IMR-90 (cell line): ENCODE measurements around the gene VPS26C. TPM values are rescaled to one million over a fixed set of nuclear protein-coding genes. Genes with fewer than 3 reads are reported as not detected.
A peak's percentile ranks its signal among the peaks of the same experiment; 100 is the strongest.

ENCODE experiments used
- ATAC-seq: fragments of 200-7000 bp; cut with Tn5 transposase; 2 replicates; pipeline ENCODE4 v1.9.1; 2020; ENCODE audit warnings: low read depth, mild to moderate bottlenecking, moderate library complexity
- BruUV-seq: library from RNA; stranded (reverse); fragments of 400-500 nt; replicated peaks from 2 replicates; lab custom pipeline; 2021; lab: Mats Ljungman, UMichigan
- CTCF ChIA-PET: fragments of 300-600 bp; formaldehyde crosslinking; extraction: SDS; loops from one replicate; lab custom pipeline; 2021; ENCODE audit warnings: antibody characterized with exemption; lab: Yijun Ruan, JAX
- POLR2A ChIA-PET: fragments of 300-600 bp; sonication (Branson Sonifier 250); formaldehyde crosslinking; loops from one replicate; lab custom pipeline; 2022; ENCODE audit warnings: antibody characterized with exemption; ENCODE audit not compliant: unreplicated experiment; lab: Charles Lee
- DNase-seq: peaks from one replicate; pipeline ENCODE4 v3.0.0; 2013
- H2AFZ ChIP-seq: replicated peaks from 2 replicates; pipeline ENCODE3; 2013; ENCODE audit warnings: low read length, mild to moderate bottlenecking; ENCODE audit not compliant: poor library complexity
- H2AK5ac ChIP-seq: 2 replicates; pipeline ENCODE4 v1.6.1; 2013; ENCODE audit warnings: low read depth, low read length, inconsistent platforms
- H2AK9ac ChIP-seq: replicated peaks from 2 replicates; pipeline ENCODE3; 2013; ENCODE audit warnings: mild to moderate bottlenecking, low read depth, low read length, moderate library complexity; ENCODE audit not compliant: poor library complexity
- H2BK120ac ChIP-seq: 2 replicates; pipeline ENCODE4 v1.6.1; 2013; ENCODE audit warnings: low read depth, low read length, inconsistent platforms
- H2BK15ac ChIP-seq: 3 replicates; pipeline ENCODE4 v1.6.1; 2013; ENCODE audit warnings: low read depth, low read length, inconsistent platforms
- H2BK20ac ChIP-seq: 2 replicates; pipeline ENCODE4 v1.6.1; 2013; ENCODE audit warnings: low read depth, mild to moderate bottlenecking, inconsistent platforms, low read length, moderate library complexity
- H2BK5ac ChIP-seq: 2 replicates; pipeline ENCODE4 v1.6.1; 2013; ENCODE audit warnings: mild to moderate bottlenecking, low read depth, low read length, inconsistent platforms; ENCODE audit not compliant: poor library complexity, severe bottlenecking
- H3K14ac ChIP-seq: replicated peaks from 2 replicates; pipeline ENCODE4 v1.6.1; 2013; ENCODE audit warnings: low read depth, low read length, inconsistent platforms
- H3K18ac ChIP-seq: 2 replicates; pipeline ENCODE4 v1.6.1; 2013; ENCODE audit warnings: low read depth, low read length, control low read depth
- H3K23ac ChIP-seq: 2 replicates; pipeline ENCODE4 v1.6.1; 2013; ENCODE audit warnings: low read depth, low read length, inconsistent platforms
- H3K27ac ChIP-seq: 2 replicates; pipeline ENCODE4 v1.5.1; 2013; ENCODE audit warnings: mild to moderate bottlenecking, control low read depth, low read length; ENCODE audit not compliant: insufficient read depth
- H3K27me3 ChIP-seq: 2 replicates; pipeline ENCODE4 v1.6.1; 2013; ENCODE audit warnings: low read length; ENCODE audit not compliant: control insufficient read depth, insufficient read depth
- H3K36me3 ChIP-seq: 2 replicates; pipeline ENCODE4 v1.6.1; 2013; ENCODE audit warnings: low read length, mixed read lengths; ENCODE audit not compliant: control insufficient read depth, insufficient read depth
- H3K4ac ChIP-seq: 2 replicates; pipeline ENCODE4 v1.6.1; 2013; ENCODE audit warnings: low read depth, low read length, inconsistent platforms
- H3K4me1 ChIP-seq: 2 replicates; pipeline ENCODE4 v1.6.1; 2013; ENCODE audit warnings: low read length, mixed read lengths; ENCODE audit not compliant: control insufficient read depth, insufficient read depth
- H3K4me2 ChIP-seq: 2 replicates; pipeline ENCODE4 v1.6.1; 2013; ENCODE audit warnings: low read depth, mild to moderate bottlenecking, control low read depth, low read length, moderate library complexity
- H3K4me3 ChIP-seq: 2 replicates; pipeline ENCODE4 v1.5.1; 2013; ENCODE audit warnings: low read depth, mild to moderate bottlenecking, control low read depth, low read length, moderate library complexity; ENCODE audit not compliant: insufficient read depth
- H3K56ac ChIP-seq: 2 replicates; pipeline ENCODE4 v1.6.1; 2013; ENCODE audit warnings: low read length, inconsistent platforms; ENCODE audit not compliant: insufficient read depth; ENCODE audit errors: extremely low read depth
- H3K79me1 ChIP-seq, 2 experiments: 2 replicates each; pipeline ENCODE4 v1.6.1; 2013; ENCODE audit warnings: low read length in 2 of 2, inconsistent platforms in 1 of 2, low read depth in 1 of 2
- H3K9ac ChIP-seq: 2 replicates; pipeline ENCODE4 v1.6.1; 2013; ENCODE audit warnings: low read depth, low read length, control low read depth
- H3K9me1 ChIP-seq: 2 replicates; pipeline ENCODE4 v1.6.1; 2013; ENCODE audit warnings: low read length, inconsistent platforms; ENCODE audit not compliant: insufficient read depth
- H3K9me3 ChIP-seq: 2 replicates; pipeline ENCODE4 v1.6.1; 2013; ENCODE audit warnings: low read length; ENCODE audit not compliant: control insufficient read depth, insufficient read depth
- H4K20me1 ChIP-seq: 2 replicates; pipeline ENCODE4 v1.6.1; 2013; ENCODE audit warnings: low read length, inconsistent platforms; ENCODE audit not compliant: insufficient read depth
- H4K5ac ChIP-seq: 2 replicates; pipeline ENCODE4 v1.6.1; 2013; ENCODE audit warnings: mild to moderate bottlenecking, low read depth, low read length, control low read depth
- H4K8ac ChIP-seq, 2 experiments: 2 replicates each; pipeline ENCODE4 v1.6.1; 2013; ENCODE audit warnings: low read depth in 2 of 2, low read length in 2 of 2, control low read depth in 1 of 2, inconsistent platforms in 1 of 2
- H4K91ac ChIP-seq: 2 replicates; pipeline ENCODE4 v1.6.1; 2013; ENCODE audit warnings: low read depth, low read length, inconsistent platforms; ENCODE audit not compliant: insufficient read depth
- MAZ ChIP-seq: IDR thresholded peaks from 2 replicates; pipeline ENCODE4 v1.6.1; 2012; ENCODE audit warnings: low read depth, mild to moderate bottlenecking, low read length, improper control_type of control experiment, moderate library complexity, borderline replicate concordance
- POLR2A ChIP-seq: IDR thresholded peaks from 2 replicates; pipeline ENCODE4 v1.6.1; 2012; ENCODE audit warnings: mild to moderate bottlenecking, low read depth, low read length
- RAD21 ChIP-seq: IDR thresholded peaks from 2 replicates; pipeline ENCODE4 v1.6.1; 2012; ENCODE audit warnings: low read length, improper control_type of control experiment
- RCOR1 ChIP-seq: IDR thresholded peaks from 2 replicates; pipeline ENCODE4 v1.6.1; 2012; ENCODE audit warnings: mild to moderate bottlenecking, low read length, improper control_type of control experiment; ENCODE audit not compliant: insufficient replicate concordance
- USF2 ChIP-seq: fragments of 150-350 bp; IDR thresholded peaks from 2 replicates; pipeline ENCODE4 v1.6.1; 2017; ENCODE audit warnings: mild to moderate bottlenecking, antibody characterized with exemption, low read length, low read depth
- WGBS, 2 experiments: methylation state at CpG; one replicate each; pipeline versions ENCODE4 v1.1.5 to v1.1.7; 2013; ENCODE audit warnings: missing lambda C conversion rate in 2 of 2; ENCODE audit not compliant: insufficient read length in 1 of 2; ENCODE audit errors: extremely low coverage in 2 of 2; 5-methylcytosine and 5-hydroxymethylcytosine counted together
- dilution Hi-C: fragments of 300-500 bp; cut with HindIII; formaldehyde crosslinking; loops from one replicate; pipeline ENCODE4 v1.14.3; 2018; ENCODE audit warnings: low sequenced_read_pairs; ENCODE audit not compliant: unreplicated experiment
- in situ Hi-C: fragments of 300-500 bp; cut with MboI; formaldehyde crosslinking; loops from 3 replicates; pipeline ENCODE4 v1.14.3; 2019; ENCODE audit warnings: low sequenced_read_pairs, inconsistent platforms, mixed read lengths
- intact Hi-C: fragments of 100-400 bp; cut with micrococcal nuclease; formaldehyde crosslinking; loops from 2 replicates; pipeline ENCODE4 v1.10.0; 2022
- polyA plus RNA-seq, 3 experiments: library from polyadenylated mRNA; depleted of rRNA; stranded (reverse); fragments of >200 nt; gene quantifications; 2 replicates each; pipeline ENCODE4 v1.2.3, GENCODE V29; 2012; ENCODE audit warnings: low replicate concordance in 1 of 3
- total RNA-seq: library from RNA; depleted of rRNA; stranded (reverse); fragments of >200 nt; gene quantifications from 2 replicates; pipeline ENCODE4 v1.2.3, GENCODE V29; 2012
- TF ChIP-seq, protein P1 (sequence below): fragments of 150-350 bp; IDR thresholded peaks from 2 replicates; pipeline ENCODE4 v1.6.1; 2016; ENCODE audit warnings: low read depth, mild to moderate bottlenecking, low read length, moderate library complexity, borderline replicate concordance

VPS26C gene
- total and polyA plus RNA-seq, 2 of the 4 experiments (the other 2 are of a cell fraction) = 30.0 to 36.6 TPM

DNA sequence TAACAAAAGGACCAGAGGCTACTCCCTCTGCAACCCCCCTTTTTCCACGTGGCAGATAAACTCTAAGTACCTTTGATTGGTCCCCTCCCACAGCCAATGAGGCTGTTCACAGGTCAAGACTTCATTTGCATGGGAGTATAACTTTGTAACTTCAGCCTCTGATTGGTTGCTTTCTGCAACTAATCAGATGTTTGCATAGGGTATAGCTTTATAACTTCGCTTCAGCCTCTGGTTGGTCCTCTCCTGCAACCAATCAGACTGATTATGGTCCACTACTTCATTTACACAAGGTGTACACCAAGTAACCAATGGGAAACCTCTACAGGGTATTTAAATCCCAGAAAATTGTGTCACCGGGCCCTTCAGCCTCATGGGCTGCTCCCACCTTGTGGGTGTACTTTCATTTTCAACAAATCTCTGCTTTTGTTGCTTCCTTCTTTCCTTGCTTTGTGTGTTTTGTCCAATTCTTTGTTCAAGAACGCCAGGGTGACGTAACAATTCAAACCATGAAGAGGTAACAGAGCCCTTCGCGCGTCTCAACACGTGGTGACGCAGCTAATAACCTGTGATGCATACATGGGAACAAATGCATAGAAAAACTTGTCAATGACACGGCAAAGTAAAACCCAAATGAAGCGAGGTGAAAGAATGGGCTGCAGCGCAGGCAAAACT lies 47.2 kb downstream of the VPS26C start:
- peaks cover 6% of the 10 kb centered on the region; the same call in 1 of the 2 replicates for H3K9me1 ChIP-seq

More for the DNA sequence above, 47.2 kb downstream of the VPS26C start:
- H3K4me1 ChIP-seq = peaks cover 2% of the 10 kb centered on the region
- peak overlapping the region; percentile 35; the same call in 1 of the 2 replicates for H3K9ac ChIP-seq
- 59% methylated on average over 9 of the region's 13 CpGs; no CpG with 5 or more reads in 1 of the 2 experiments for WGBS, 2 experiments
- H2BK15ac ChIP-seq = no peak overlapping the region
- H4K91ac ChIP-seq = peak overlapping the region; percentile 4; the same call in 1 of the 2 replicates
- H3K18ac ChIP-seq = no peak overlapping the region
- H3K4ac ChIP-seq = peak overlapping the region; percentile 22; the same call in 1 of the 2 replicates
- BruUV-seq = no TSS peak
- peak overlapping the region; percentile 23; the same call in 1 of the 2 replicates for H3K14ac ChIP-seq
- no peak overlapping the region for H3K56ac ChIP-seq
- DNase-seq = no peak
- H3K36me3 ChIP-seq = peaks cover 12% of the 10 kb centered on the region
- peak overlapping the region; percentile 59 for H3K4me3 ChIP-seq
- H3K27ac ChIP-seq = no peak overlapping the region
- peak overlapping the region; percentile 23; the same call in 1 of the 2 replicates for H2AK5ac ChIP-seq
- H4K5ac ChIP-seq = no peak overlapping the region
- no peaks in the 10 kb centered on the region for H3K27me3 ChIP-seq
- no peak overlapping the region for H2BK20ac ChIP-seq
- ChIA-PET POLR2A (no interaction called here), CTCF (no interaction called here)
- H3K79me1 ChIP-seq = peaks cover 4 to 19% of the 10 kb centered on the region in 2 experiments; a peak in 3 of 4 replicates
- dilution Hi-C loops = no loop called here
- peak overlapping the region; percentile 85 for H3K4me2 ChIP-seq
- peak overlapping the region; percentile 96 for H2AFZ ChIP-seq
- peak overlapping the region; percentile 29 for H3K23ac ChIP-seq
- no peaks in the 10 kb centered on the region for H3K9me3 ChIP-seq
- intact Hi-C loops = loop anchor here (1.0 kb wide), 1 partner anchor 362 kb away; no protein-coding TSS in a partner anchor
- H4K8ac ChIP-seq = peak overlapping the region; percentile 52 to 74; a peak in 2 of 4 replicates
- peak overlapping the region; percentile 60 for H2AK9ac ChIP-seq
- no peak overlapping the region for H2BK120ac ChIP-seq
- H2BK5ac ChIP-seq = no peak overlapping the region
- no peaks in the 10 kb centered on the region for H4K20me1 ChIP-seq
- in situ Hi-C loops = no loop called here
- no peak for ATAC-seq
- TF ChIP-seq MAZ (no peak), USF2 (no peak), POLR2A (no peak), RAD21 (no peak), RCOR1 (no peak)
- TF ChIP-seq, protein P1, sequence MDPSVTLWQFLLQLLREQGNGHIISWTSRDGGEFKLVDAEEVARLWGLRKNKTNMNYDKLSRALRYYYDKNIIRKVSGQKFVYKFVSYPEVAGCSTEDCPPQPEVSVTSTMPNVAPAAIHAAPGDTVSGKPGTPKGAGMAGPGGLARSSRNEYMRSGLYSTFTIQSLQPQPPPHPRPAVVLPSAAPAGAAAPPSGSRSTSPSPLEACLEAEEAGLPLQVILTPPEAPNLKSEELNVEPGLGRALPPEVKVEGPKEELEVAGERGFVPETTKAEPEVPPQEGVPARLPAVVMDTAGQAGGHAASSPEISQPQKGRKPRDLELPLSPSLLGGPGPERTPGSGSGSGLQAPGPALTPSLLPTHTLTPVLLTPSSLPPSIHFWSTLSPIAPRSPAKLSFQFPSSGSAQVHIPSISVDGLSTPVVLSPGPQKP = no peak
